Aorta (tissue), 5 donors: ENCODE results near the gene CCDC138. TPM values are rescaled to one million over a fixed set of nuclear protein-coding genes. Genes with fewer than 3 reads are reported as not detected.
A peak's percentile ranks its signal among the peaks of the same experiment; 100 is the strongest.
"Not testable (repeated sequence)": the region's sequence is repeated elsewhere in the genome, so short reads cannot be mapped to it uniquely, and the experiment has no call there.

Source experiments
- ATAC-seq: fragments of 200-7000 bp; cut with Tn5 transposase; one replicate; pipeline ENCODE4 v1.9.1; 2022; ENCODE audit warnings: moderate library complexity; ENCODE audit not compliant: low FRiP score
- DNase-seq, 2 donors: peaks; one replicate each; pipeline ENCODE4 v3.0.0-alpha.2; 2020
- H3K27ac ChIP-seq, 2 donors: one replicate each; pipeline ENCODE4 v1.5.1; 2013; ENCODE audit warnings: low read length in 2 of 2, mild to moderate bottlenecking in 2 of 2, moderate library complexity in 2 of 2, control low read depth in 1 of 2, inconsistent platforms in 1 of 2, low read depth in 1 of 2
- H3K27me3 ChIP-seq, 2 donors: one replicate each; pipeline ENCODE4 v1.6.1; 2013; ENCODE audit warnings: control low read depth in 1 of 2, low read length in 1 of 2, mild to moderate bottlenecking in 1 of 2, moderate library complexity in 1 of 2; ENCODE audit not compliant: insufficient read depth in 2 of 2, control insufficient read depth in 1 of 2
- H3K36me3 ChIP-seq, 2 donors: one replicate each; pipeline ENCODE4 v1.6.1; 2013; ENCODE audit warnings: control low read depth in 1 of 2, low read length in 1 of 2, mild to moderate bottlenecking in 1 of 2; ENCODE audit not compliant: insufficient read depth in 2 of 2, control insufficient read depth in 1 of 2
- H3K4me1 ChIP-seq, 2 donors: one replicate each; pipeline ENCODE4 v1.6.1; 2013; ENCODE audit warnings: low read length in 2 of 2, control low read depth in 1 of 2, mild to moderate bottlenecking in 1 of 2, moderate library complexity in 1 of 2; ENCODE audit not compliant: insufficient read depth in 2 of 2, control insufficient read depth in 1 of 2
- H3K4me3 ChIP-seq, 2 donors: one replicate each; pipeline ENCODE4 v1.5.1; 2013; ENCODE audit warnings: low read length in 2 of 2, control low read depth in 1 of 2, mild to moderate bottlenecking in 1 of 2
- H3K9me3 ChIP-seq: one replicate; pipeline ENCODE4 v1.6.1; 2013; ENCODE audit warnings: mild to moderate bottlenecking, low read length; ENCODE audit not compliant: control insufficient read depth
- WGBS, 2 donors: extraction: QIAGEN DNeasy Blood & Tissue Kit; methylation state at CpG; one replicate each; pipeline ENCODE4 v1.1.7; 2013; 5-methylcytosine and 5-hydroxymethylcytosine counted together
- intact Hi-C, 2 donors: fragments of 100-400 bp; cut with DNase I; formaldehyde crosslinking; loops; one replicate each; pipeline versions ENCODE4 v1.14.2 to v1.15.0; 2022
- long read RNA-seq, 2 donors: library from polyadenylated mRNA; unstranded; transcript quantifications; one replicate each; pipeline ENCODE4 v2.0.0, GENCODE V29; 2020 to 2021
- polyA plus RNA-seq, 2 donors: library from polyadenylated mRNA; stranded (reverse); fragments of 200-250 nt; gene quantifications; one replicate each; pipeline ENCODE4 v1.2.3, GENCODE V29; 2013
- total RNA-seq, 2 donors: library from RNA; stranded (reverse); fragmentation: NEBNext Ultra II Directional; extraction: Animal tissue kit (Norgen Biotek cat#: 25700); gene quantifications; one replicate each; pipeline ENCODE4 v1.2.1, GENCODE V29; 2021
- donor health status: healthy with polysubstance abuse.
- donor health status: Bipolar disorder and iron deficiency.
- donor health status: DM: no; HTN: no; CAD: no.
- donor health status: DM: no; HTN: no; CAD: no.
- donor health status: DM: yes; HTN: yes; CAD: no.

The CCDC138 gene
- 1 to 10 TPM; 2.4 to 3.2 TPM for total RNA-seq
- polyA plus RNA-seq: 1 to 10 TPM in 1 of 2 donors, under 1 TPM in 1; 0.25 to 1.1 TPM
- long read RNA-seq, donor 1, partial matches to known transcripts: 1 of 2 reads
- long read RNA-seq, donor 1, other reads (novel, unspliced or antisense): 1 of 2 reads
- long read RNA-seq, donor 2, partial matches to known transcripts: 0 of 5 reads
- long read RNA-seq, donor 2, other reads (novel, unspliced or antisense): 5 of 5 reads

- peak within 1 kb of the TSS; percentile 72 to 79 for H3K4me3 ChIP-seq
- no peaks in the 10 kb centered on the region for H3K9me3 ChIP-seq
- no peak within 1 kb of the TSS for H3K27ac ChIP-seq
- intact Hi-C loops: no loop called here
- H3K27me3 ChIP-seq: no peaks in the 10 kb centered on the region
- peaks cover 2 to 7% of the 10 kb centered on the region in 2 donors for H3K36me3 ChIP-seq
- no peaks in the 10 kb centered on the region for H3K4me1 ChIP-seq
- 0 to 1% methylated on average over 76 to 78 of the region's 78 CpGs for WGBS, 2 donors
- ATAC-seq (peak; percentile 97), DNase-seq (peak; percentile 91 to 96)
Observed at GRCh38 chr2:108786354-108787215, at the start of gene CCDC138. CCDC138 (plus strand) TSS chr2:108786771; CDS start chr2:108786823, 52 bp downstream.

- DNase-seq, intact Hi-C loops, H3K4me3 ChIP-seq, ATAC-seq, H3K27ac ChIP-seq, H3K36me3 ChIP-seq, H3K9me3 ChIP-seq, H3K27me3 ChIP-seq, H3K4me1 ChIP-seq: not testable (repeated sequence)
- WGBS, 2 donors: 94 to 96% methylated on average over 9 of the region's 9 CpGs
Observed at GRCh38 chr2:108757973-108758372, 28.6 kb upstream of the CCDC138 start.

- H3K4me3 ChIP-seq, DNase-seq, intact Hi-C loops, H3K4me1 ChIP-seq, H3K9me3 ChIP-seq, H3K27ac ChIP-seq, H3K27me3 ChIP-seq, ATAC-seq: not testable (repeated sequence)
- H3K36me3 ChIP-seq: peaks cover 0 to 10% of the 10 kb centered on the region in 2 donors
Observed at GRCh38 chr2:108762618-108763017, 24.0 kb upstream of the CCDC138 start.

- ATAC-seq, H3K4me1 ChIP-seq, H3K9me3 ChIP-seq, intact Hi-C loops, DNase-seq, H3K27me3 ChIP-seq, H3K27ac ChIP-seq, H3K4me3 ChIP-seq: not testable (repeated sequence)
- WGBS, 2 donors: 92 to 94% methylated on average over 4 to 5 of the region's 5 CpGs
- peaks cover 0 to 10% of the 10 kb centered on the region in 2 donors for H3K36me3 ChIP-seq
Observed at GRCh38 chr2:108766671-108767070, 19.9 kb upstream of the CCDC138 start.

- DNase-seq, ATAC-seq, H3K27me3 ChIP-seq, H3K4me1 ChIP-seq, H3K27ac ChIP-seq, intact Hi-C loops, H3K4me3 ChIP-seq, H3K9me3 ChIP-seq: not testable (repeated sequence)
- WGBS, 2 donors: 87 to 94% methylated on average over 1 of the region's 2 CpGs
- H3K36me3 ChIP-seq: peaks cover 0 to 10% of the 10 kb centered on the region in 2 donors
Observed at GRCh38 chr2:108767859-108768258, 18.7 kb upstream of the CCDC138 start.

DNA sequence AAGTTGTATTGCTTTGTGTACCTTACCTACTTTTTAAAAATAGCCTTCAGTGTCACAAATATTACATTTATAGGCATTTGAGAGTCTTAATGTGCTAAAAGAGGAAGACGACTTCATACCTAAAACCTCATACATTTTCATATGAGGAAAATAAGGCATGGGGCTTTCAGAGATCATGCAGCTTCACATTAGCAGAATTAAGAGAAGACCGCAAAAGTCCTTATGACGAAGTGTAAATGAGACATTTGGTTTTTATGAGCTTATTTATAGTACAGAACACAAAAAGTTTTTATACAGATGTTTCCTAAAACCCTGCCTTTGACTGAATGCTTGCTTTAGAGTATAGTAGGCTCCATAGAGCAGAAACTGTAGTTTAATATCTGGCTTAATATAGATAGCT lies 10.1 kb upstream of the CCDC138 start:
- Histone ChIP-seq H3K27me3 (no peaks in the 10 kb centered on the region), H3K36me3 (peaks cover 3 to 5% of the 10 kb centered on the region in 2 donors), H3K9me3 (no peaks in the 10 kb centered on the region), H3K4me3 (no peak overlapping the region), H3K4me1 (no peaks in the 10 kb centered on the region), H3K27ac (no peak overlapping the region)
- DNase-seq (no peak), ATAC-seq (no peak)
- intact Hi-C loops: no loop called here
- WGBS, 2 donors: 80 to 87% methylated on average over 3 of the region's 3 CpGs

GRCh38 chr2:108778857-108779256 lies 7.7 kb upstream of the CCDC138 start:
- no peaks in the 10 kb centered on the region for H3K27me3 ChIP-seq
- H3K9me3 ChIP-seq: no peaks in the 10 kb centered on the region
- DNase-seq (no peak), ATAC-seq (no peak)
- 62 to 93% methylated on average over 2 of the region's 2 CpGs for WGBS, 2 donors
- no peak overlapping the region for H3K4me3 ChIP-seq
- peaks cover 5 to 10% of the 10 kb centered on the region in 2 donors for H3K36me3 ChIP-seq
- H3K4me1 ChIP-seq: no peaks in the 10 kb centered on the region
- intact Hi-C loops: no loop called here
- H3K27ac ChIP-seq: peak overlapping the region in 1 of 2 donors; percentile 10

- ATAC-seq (no peak), DNase-seq (no peak)
- no peaks in the 10 kb centered on the region for H3K9me3 ChIP-seq
- WGBS, 2 donors: 0 to 3% methylated on average over 1 of the region's 1 CpG
- H3K4me3 ChIP-seq: peak overlapping the region in 1 of 2 donors; percentile 79
- H3K36me3 ChIP-seq: peaks cover 2 to 7% of the 10 kb centered on the region in 2 donors
- no peaks in the 10 kb centered on the region for H3K4me1 ChIP-seq
- intact Hi-C loops: no loop called here
- no peak overlapping the region for H3K27ac ChIP-seq
- H3K27me3 ChIP-seq: no peaks in the 10 kb centered on the region
Observed at GRCh38 chr2:108786008-108786353, 590 bp upstream of the CCDC138 start.

- Histone ChIP-seq H3K4me3 (peak overlapping the region; percentile 72 to 79), H3K36me3 (peaks cover 2 to 7% of the 10 kb centered on the region in 2 donors), H3K27ac (no peak overlapping the region), H3K4me1 (no peaks in the 10 kb centered on the region), H3K9me3 (no peaks in the 10 kb centered on the region), H3K27me3 (no peaks in the 10 kb centered on the region)
- ATAC-seq: no peak
- intact Hi-C loops: no loop called here
- no peak for DNase-seq
- WGBS, 2 donors: 3 to 4% methylated on average over 6 of the region's 6 CpGs
Observed at GRCh38 chr2:108787216-108787541, 608 bp downstream of the CCDC138 start.
